Measurements from ENCODE around the gene CRISP2. TPM values are rescaled to one million over a fixed set of nuclear protein-coding genes. Genes with fewer than 3 reads are reported as not detected.
A peak's percentile ranks its signal among the peaks of the same experiment; 100 is the strongest.

Gene CRISP2
- total and polyA plus RNA-seq, 9 of the 15 experiments (the other 6 are each of a cell fraction or from before 2014, with no cell fraction given) = not detected

- no TSS peak for BruUV-seq (replicated peaks)
- Histone ChIP-seq H3K4me2 (ENCODE audit: insufficient read depth, low read length) (no peak overlapping the region), H3K4me1 (replicated peaks in 1 of 2; ENCODE audit: control insufficient read depth in 2 of 2, insufficient read depth in 2 of 2, low read length in 2 of 2) (peaks cover 6 to 23% of the 10 kb centered on the region in 2 experiments; a peak in 4 of 5 replicates), H4K20me1 (replicated peaks; ENCODE audit: control insufficient read depth, insufficient read depth, low read length) (no peaks in the 10 kb centered on the region), H3K9me1 (ENCODE audit: control insufficient read depth, insufficient read depth, low read length) (no peaks in the 10 kb centered on the region), H3K79me2 (ENCODE audit: control insufficient read depth, insufficient read depth, low read length) (no peaks in the 10 kb centered on the region), H3K9ac (ENCODE audit: insufficient read depth in 1 of 2, low read depth in 2 of 2, low read length in 2 of 2) (no peak overlapping the region), H2AFZ (ENCODE audit: low read depth, low read length) (peak overlapping the region; percentile 67), H3K27ac (ENCODE audit: extremely low read depth, low read depth, low read length) (peak overlapping the region; percentile 12; the same call in 1 of the 3 replicates), H3K36me3 (ENCODE audit: control insufficient read depth, insufficient read depth, low read length) (no peaks in the 10 kb centered on the region), H3K4me3 (no peak overlapping the region), H3K9me3 (replicated peaks; ENCODE audit: control insufficient read depth, insufficient read depth, low read depth, low read length) (no peaks in the 10 kb centered on the region), H3K27me3 (ENCODE audit: control insufficient read depth in 2 of 2, insufficient read depth in 2 of 2, low read length in 2 of 2) (no peaks in the 10 kb centered on the region)
- ChIA-PET CTCF (ENCODE audit: low intra/inter-chr PET ratio) (no interaction called here), POLR2A (interaction anchor here (1.5 to 1.7 kb wide), 2 partner anchors 9 to 32 kb away, joined by 3 to 4 read pairs; partner anchors contain the start of gene RHAG)
- DNase-seq (ENCODE audit: extremely low read depth in 1 of 4, low spot score in 3 of 4) (no peak), FAIRE-seq (no peak), ATAC-seq (peak; percentile 10)
- intact Hi-C loops (cut with micrococcal nuclease) (no loop called here), in situ Hi-C loops (cut with MboI) (no loop called here)
- peak; percentile 15; the same call in 1 of the 2 replicates for TF ChIP-seq CHAMP1 (IDR thresholded peaks at IDR 0.05)
- TF ChIP-seq CEBPB (tag; IDR thresholded peaks at IDR 0.05) = peak; percentile 78
- no peak for TF ChIP-seq ARID3A (IDR thresholded peaks at IDR 0.05; ENCODE audit: borderline replicate concordance, low read depth, low read length)
- TF ChIP-seq PML (IDR thresholded peaks at IDR 0.05; ENCODE audit: low read length) = no peak
- TF ChIP-seq DNMT1 (IDR thresholded peaks at IDR 0.05) = no peak
- TF ChIP-seq ZNF766 (CRISPR knock-in tag; conservative IDR thresholded peaks at IDR 0.05) = 0 out of 2 replicates have a peak, but pooled peaks have one; percentile 17
- peak; percentile 44 for TF ChIP-seq MEIS2 (IDR thresholded peaks at IDR 0.05; ENCODE audit: partially characterized antibody)
- TF ChIP-seq BRD9 (IDR thresholded peaks at IDR 0.05; ENCODE audit: low read depth, partially characterized antibody) = peak; percentile 67
- no peak for TF ChIP-seq GABPB1 (CRISPR knock-in tag; IDR thresholded peaks at IDR 0.05)
- 0 out of 2 replicates have a peak, but pooled peaks have one; percentile 26 for TF ChIP-seq SMAD4 (CRISPR knock-in tag; conservative IDR thresholded peaks at IDR 0.05)
- no peak for TF ChIP-seq ARID1B (IDR thresholded peaks at IDR 0.05)
- no peak for TF ChIP-seq TAF1 (IDR thresholded peaks at IDR 0.05; ENCODE audit: control insufficient read depth, extremely low read depth, insufficient read depth, low read length, severe bottlenecking)
- no peak for TF ChIP-seq RREB1 (CRISPR knock-in tag; IDR thresholded peaks at IDR 0.05)
These were observed 45.2 kb downstream of the CRISP2 start for GRCh38 chr6:49668083-49668511.
